Adrenal gland (tissue), 5 donors: ENCODE data around the gene ARHGAP33.

Experiments
- POLR2A ChIP-seq, 2 donors: fragments of 450-650 bp; IDR thresholded peaks; one replicate each; pipeline ENCODE4 v1.6.1; 2017; ENCODE audit warnings: antibody characterized with exemption in 2 of 2, mild to moderate bottlenecking in 2 of 2, moderate library complexity in 1 of 2
- TF ChIP-seq, protein P1 (sequence below), 6 experiments: fragments of 450-650 bp in 4 of 6; fragments of 200-600 bp in 2 of 6; sonication (generic) in 1 of 6; IDR thresholded peaks; 1 replicate in 5 of 6; 2 replicates in 1 of 6; pipeline versions ENCODE4 v1.5.1 to v1.8.0; 2016 to 2021; ENCODE audit warnings: antibody characterized with exemption in 6 of 6, mild to moderate bottlenecking in 2 of 6, moderate library complexity in 1 of 6
- donor health status: DM: no; HTN: no; CAD: no.

DNA sequence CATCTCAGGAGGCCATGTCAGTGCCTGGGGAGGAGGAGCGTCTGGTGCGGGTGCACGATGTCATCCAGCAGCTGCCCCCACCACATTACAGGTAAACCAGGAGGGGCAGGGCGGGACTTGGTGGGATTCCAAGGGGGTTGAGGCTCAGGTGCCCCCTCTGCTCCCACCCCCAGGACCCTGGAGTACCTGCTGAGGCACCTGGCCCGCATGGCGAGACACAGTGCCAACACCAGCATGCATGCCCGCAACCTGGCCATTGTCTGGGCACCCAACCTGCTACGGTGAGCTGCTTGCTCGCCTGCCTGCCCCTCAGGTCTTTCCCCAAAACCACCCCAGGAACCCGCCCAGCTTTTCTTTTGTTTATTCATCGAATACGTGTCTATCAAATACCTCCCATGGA, 7.2 kb downstream of the ARHGAP33 start:
- TF ChIP-seq, protein P1, sequence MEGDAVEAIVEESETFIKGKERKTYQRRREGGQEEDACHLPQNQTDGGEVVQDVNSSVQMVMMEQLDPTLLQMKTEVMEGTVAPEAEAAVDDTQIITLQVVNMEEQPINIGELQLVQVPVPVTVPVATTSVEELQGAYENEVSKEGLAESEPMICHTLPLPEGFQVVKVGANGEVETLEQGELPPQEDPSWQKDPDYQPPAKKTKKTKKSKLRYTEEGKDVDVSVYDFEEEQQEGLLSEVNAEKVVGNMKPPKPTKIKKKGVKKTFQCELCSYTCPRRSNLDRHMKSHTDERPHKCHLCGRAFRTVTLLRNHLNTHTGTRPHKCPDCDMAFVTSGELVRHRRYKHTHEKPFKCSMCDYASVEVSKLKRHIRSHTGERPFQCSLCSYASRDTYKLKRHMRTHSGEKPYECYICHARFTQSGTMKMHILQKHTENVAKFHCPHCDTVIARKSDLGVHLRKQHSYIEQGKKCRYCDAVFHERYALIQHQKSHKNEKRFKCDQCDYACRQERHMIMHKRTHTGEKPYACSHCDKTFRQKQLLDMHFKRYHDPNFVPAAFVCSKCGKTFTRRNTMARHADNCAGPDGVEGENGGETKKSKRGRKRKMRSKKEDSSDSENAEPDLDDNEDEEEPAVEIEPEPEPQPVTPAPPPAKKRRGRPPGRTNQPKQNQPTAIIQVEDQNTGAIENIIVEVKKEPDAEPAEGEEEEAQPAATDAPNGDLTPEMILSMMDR (IDR thresholded peaks at IDR 0.05) = no peak
- no peak for TF ChIP-seq POLR2A (IDR thresholded peaks at IDR 0.05)
